DND-41 (cell line): Measurements from ENCODE around the gene ACAN.

Experiments used
- CTCF ChIP-seq: IDR thresholded peaks from 2 replicates; pipeline ENCODE4 v1.5.1; 2012; ENCODE audit warnings: borderline replicate concordance, low read length, moderate library complexity, mild to moderate bottlenecking; ENCODE audit not compliant: poor library complexity, severe bottlenecking; ENCODE audit errors: extremely low read depth
- EZH2 ChIP-seq: IDR thresholded peaks from 3 replicates; pipeline ENCODE4 v1.6.1; 2012; ENCODE audit warnings: borderline replicate concordance, low read depth, mild to moderate bottlenecking, moderate library complexity, low read length, inconsistent platforms; ENCODE audit not compliant: severe bottlenecking

- TF ChIP-seq CTCF (no peak), EZH2 (no peak)
Observed at GRCh38 chr15:88897142-88897455, 93.9 kb downstream of the ACAN start.
